ENCODE data around the gene RIMBP3C.
"Not testable (repeated sequence)": the region's sequence is repeated elsewhere in the genome, so short reads cannot be mapped to it uniquely, and the experiment has no call there.

The RIMBP3C gene

DNA sequence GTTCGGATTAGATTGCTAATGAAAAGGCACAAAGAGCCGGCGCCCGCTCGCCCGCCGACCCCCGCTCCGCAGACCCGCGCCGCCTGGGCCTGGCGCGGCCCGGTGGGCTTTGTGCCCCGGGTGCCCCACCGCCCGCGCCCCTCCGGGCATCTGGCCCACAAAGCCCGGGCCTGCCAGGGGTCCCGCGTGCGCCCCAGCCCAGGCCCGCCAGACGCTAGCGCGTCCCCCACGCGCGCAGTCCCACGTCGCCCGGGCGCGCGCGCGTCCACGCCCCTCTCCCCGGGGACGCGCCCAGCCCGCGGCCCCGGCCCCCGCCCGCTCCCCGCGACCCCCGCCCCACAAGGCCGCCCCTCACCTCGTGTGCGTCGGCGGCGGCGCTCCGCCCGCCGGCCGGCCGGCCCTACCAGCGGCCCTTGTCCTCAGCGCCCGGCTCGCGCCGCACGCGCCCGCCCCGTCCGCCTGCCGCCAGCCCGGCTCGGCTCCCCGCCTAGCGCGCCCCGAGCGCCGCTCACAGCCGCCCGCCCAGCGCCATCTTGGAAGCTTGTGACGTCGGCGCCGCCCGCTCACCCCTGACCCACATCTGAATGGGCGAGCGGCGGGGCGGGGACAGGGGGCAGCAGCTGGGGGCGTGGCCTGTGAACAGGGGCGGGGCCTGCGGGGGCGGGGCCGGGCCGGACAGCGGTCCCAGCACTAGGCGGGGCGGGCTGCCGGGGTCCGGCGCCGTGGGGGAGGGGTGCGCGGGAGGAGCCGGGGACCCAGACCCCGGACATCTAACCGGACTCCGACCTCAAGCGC lies 34.1 kb downstream of the RIMBP3C start:
- DNase-seq, result not testable (repeated sequence)

DNA sequence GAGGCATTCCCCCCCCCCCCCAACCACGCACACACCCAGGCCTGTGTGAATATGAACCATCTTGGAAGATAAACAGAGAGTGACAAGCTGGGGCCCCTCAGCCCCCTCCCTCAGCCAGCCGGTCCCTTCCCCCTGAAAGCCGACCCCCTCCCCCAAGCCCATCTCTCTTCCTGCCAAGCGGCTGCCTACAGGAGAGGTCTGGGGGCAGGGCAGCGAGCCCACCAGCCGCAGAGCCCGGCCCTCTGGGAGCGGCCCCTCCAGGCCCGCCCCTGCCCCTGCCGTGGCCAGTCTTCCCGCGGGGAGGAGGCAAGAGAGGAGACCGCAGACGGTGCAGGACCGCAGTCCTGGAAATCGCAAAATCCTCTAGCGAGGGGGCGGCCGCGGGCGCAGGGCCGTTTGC lies 34.7 kb downstream of the RIMBP3C start:
- not testable (repeated sequence) for DNase-seq

DNA sequence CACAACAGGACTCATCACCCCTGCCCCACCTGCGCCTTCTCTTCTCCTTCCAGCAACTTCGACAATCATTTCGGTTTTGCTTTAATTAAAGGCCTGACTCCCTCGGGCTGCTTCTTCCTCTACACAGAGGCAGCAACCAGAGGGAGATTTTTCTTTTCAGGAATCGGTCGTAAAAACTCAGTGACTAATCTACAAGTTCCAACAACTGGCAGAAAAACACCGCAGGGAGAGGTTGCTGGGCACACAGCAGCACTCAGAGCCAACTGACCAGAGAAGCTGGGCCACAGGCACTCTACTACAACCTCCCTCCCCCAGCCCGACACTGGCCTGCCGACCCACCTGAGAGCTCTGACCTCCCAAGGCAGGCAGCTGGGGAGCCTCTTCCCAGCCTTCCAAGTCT lies 36.0 kb downstream of the RIMBP3C start:
- not testable (repeated sequence) for DNase-seq

DNA sequence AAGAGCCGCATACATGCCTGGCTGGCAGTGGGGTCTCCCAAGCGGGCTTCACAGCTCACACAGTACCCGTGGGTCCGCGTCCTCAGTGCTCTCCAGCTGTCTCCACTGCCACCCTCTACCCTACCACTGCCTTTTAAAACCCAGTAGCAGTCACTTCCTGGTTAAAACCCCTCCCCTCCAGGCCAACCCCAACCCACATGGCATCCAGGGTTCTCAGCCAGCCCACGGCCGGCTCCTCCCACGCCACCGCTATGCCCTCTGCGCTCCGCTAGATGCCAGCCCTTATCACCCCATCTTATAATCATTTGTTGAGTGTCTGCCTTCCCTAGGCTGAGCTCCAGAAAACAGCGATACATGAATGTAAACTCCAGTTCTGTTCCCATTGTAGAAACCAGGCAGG lies 37.1 kb downstream of the RIMBP3C start:
- not testable (repeated sequence) for DNase-seq

DNA sequence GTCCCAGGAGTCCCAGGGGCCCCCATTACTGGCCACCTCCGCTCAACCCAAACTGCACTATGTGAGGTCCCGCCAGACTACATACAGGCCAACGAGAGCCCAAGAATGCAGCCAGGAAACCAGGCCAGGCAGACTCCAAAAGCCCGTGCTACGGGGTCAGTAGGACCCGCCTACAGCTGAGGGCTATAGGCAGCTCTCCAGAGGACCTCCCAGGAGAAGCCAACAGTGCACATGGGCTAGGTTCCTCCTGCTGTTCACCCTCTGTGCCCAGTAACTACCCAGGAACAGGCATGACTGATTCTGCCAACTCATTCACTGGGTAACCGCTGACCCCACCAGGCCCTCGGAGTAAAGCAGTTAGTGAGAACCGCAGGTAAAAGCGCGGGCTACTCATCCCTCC lies 39.2 kb downstream of the RIMBP3C start:
- DNase-seq, result not testable (repeated sequence)

DNA sequence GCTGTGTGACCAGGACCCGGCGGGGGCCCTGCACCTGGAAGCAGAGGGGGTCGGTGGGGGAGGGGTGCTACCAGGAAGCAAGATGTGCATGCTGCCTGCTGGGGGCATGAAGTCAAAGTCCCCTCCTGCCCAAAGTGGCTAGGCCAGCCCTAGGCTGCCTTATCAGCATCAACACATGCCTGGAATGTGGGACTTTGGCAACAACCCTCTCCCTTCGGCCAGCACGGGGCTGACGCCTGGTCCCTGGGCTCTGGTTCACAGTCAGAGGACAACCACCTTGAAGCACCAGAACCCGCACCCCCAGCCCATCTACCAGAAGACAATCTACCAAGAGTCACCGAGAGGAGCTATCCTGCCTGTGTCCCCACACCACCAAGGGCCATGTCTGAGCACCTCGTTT lies 40.9 kb downstream of the RIMBP3C start:
- DNase-seq, result not testable (repeated sequence)

DNA sequence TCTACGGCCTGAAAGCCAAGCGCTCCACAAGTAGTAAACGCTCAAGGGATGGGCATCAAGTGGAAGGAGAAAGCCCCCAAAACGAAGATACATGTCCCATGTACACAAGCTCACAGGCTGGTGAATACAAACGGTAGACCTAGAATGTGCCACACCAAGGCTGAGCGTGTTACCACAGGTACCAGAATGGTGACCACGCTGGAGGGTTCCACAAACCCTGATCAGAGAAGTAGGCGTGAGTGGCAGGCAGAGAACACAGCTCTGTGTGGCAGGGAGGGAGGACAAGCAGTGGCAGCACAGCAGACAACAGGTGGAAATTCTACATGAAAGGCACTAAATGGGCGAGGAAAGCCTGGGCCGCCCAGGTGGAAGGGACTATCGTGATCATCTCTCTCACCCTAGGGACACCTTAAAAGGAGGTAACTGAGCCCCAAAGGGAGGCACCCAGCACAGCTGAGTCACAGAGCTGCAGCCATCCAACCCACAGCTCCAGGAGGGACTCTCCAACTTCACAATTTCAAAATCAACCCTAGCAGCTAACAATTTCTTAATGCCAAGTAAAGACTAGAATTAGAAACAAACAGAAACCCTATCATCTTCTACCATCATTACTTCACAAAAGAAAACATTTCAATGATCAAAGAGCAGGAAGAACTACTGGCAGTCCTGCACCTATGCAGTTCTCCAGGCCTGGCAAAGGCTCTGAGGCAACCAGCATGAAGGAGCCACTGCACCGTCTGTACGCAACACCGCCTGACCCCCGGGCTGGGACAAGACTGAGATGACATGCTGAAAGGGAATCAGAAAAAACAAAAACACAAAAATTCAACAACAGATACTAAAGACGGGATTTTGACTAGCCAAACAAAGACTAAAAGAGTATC lies 51.4 kb downstream of the RIMBP3C start:
- not testable (repeated sequence) for DNase-seq

DNA sequence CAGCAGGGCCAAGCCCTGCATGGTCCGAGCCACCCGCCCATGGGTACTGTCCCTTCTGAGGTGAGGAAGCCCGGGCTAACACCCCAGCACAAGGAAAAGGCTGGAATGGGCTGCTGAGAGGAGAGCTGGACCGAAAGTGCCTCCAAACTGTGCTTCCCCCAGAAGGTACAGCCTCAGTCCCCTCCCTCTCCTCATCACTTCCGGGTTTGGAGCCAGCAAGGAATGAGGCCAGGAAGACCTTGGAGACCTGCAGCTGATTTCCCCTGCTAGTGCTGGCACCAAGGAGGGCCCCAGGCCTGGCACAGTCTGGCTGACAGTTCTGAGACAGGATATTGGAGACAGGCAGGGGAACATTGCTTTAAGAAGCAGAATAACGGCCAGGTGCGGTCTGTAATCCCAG lies 52.8 kb downstream of the RIMBP3C start:
- DNase-seq, result not testable (repeated sequence)

DNA sequence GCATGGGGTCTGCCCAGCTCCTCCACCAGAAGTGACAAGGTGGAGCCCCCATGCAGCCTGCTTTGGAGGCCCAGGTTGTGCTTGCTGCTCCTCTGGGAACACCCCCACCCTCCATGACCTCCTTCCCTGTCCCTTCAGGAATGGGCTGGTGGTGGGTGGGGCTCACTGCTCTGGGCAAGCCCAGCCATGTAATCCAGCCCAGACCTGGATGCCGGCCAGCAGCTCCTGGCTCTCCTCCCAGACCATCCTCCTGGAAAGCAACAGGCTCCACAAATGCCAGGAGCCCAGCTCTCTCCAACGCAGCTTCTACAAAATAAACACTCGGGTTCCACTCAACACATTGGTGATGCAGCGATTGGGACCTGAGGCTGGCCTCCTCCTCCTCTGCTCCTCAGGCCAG lies 53.3 kb downstream of the RIMBP3C start:
- DNase-seq, result not testable (repeated sequence)

Measured in NCI-H2227 treated with DMSO at 0.1 percent for 48 hours (cell line).